Measurements from ENCODE around the gene PCDHA13.
"Not testable (repeated sequence)": the region's sequence is repeated elsewhere in the genome, so short reads cannot be mapped to it uniquely, and the experiment has no call there.

PCDHA13 gene

GRCh38 chr5:140881889-140882590 lies at the start of gene PCDHA13:
Gene PCDHA13, plus strand, starts transcription at chr5:140882124. Its CDS starts 145 bp downstream, at chr5:140882269.
- DNase-seq = no peak

GRCh38 chr5:140833993-140834392 lies 47.9 kb upstream of the PCDHA13 start, which contains the start of gene PCDHA7:
Gene PCDHA7, plus strand, starts transcription at chr5:140834269. Its CDS starts 115 bp downstream, at chr5:140834384.
- DNase-seq = no peak

GRCh38 chr5:140834439-140835008 lies 47.4 kb upstream of the PCDHA13 start:
- not testable (repeated sequence) for DNase-seq

- no peak for DNase-seq
These were observed 46.1 kb upstream of the PCDHA13 start for GRCh38 chr5:140835622-140836510.

GRCh38 chr5:140840978-140841962 lies 40.7 kb upstream of the PCDHA13 start, which contains the start of gene PCDHA8:
Gene PCDHA8, plus strand, starts transcription at chr5:140841187. Its CDS starts 135 bp downstream, at chr5:140841322.
- DNase-seq = peak; percentile 49

GRCh38 chr5:140842798-140843733 lies 38.9 kb upstream of the PCDHA13 start:
- no peak for DNase-seq

- not testable (repeated sequence) for DNase-seq
These were observed 33.5 kb upstream of the PCDHA13 start, which contains the start of gene PCDHA9 for GRCh38 chr5:140848139-140849102. Gene PCDHA9, plus strand, starts transcription at chr5:140848382. Its CDS starts 114 bp downstream, at chr5:140848496.

- not testable (repeated sequence) for DNase-seq
These were observed 31.9 kb upstream of the PCDHA13 start for GRCh38 chr5:140849831-140850634.

- DNase-seq = no peak
These were observed 25.9 kb upstream of the PCDHA13 start, which contains the start of gene PCDHA10 for GRCh38 chr5:140855772-140856674. Gene PCDHA10, plus strand, starts transcription at chr5:140855897. Its CDS starts 152 bp downstream, at chr5:140856049.

GRCh38 chr5:140857177-140857986 lies 24.5 kb upstream of the PCDHA13 start:
- DNase-seq = no peak

- no peak for DNase-seq
These were observed 24.0 kb upstream of the PCDHA13 start for GRCh38 chr5:140857987-140858240.

- DNase-seq = no peak
These were observed 19.3 kb upstream of the PCDHA13 start for GRCh38 chr5:140862441-140863295.

GRCh38 chr5:140868721-140869554 lies 13.0 kb upstream of the PCDHA13 start, which contains the start of gene PCDHA11:
Gene PCDHA11, plus strand, starts transcription at chr5:140868957. Its CDS starts 147 bp downstream, at chr5:140869104.
- peak; percentile 18 for DNase-seq

GRCh38 chr5:140869555-140869886 lies 12.4 kb upstream of the PCDHA13 start:
- DNase-seq = no peak
